GF-D8 (cell line): ENCODE results near the gene PIAS4.
A peak's percentile ranks its signal among the peaks of the same experiment; 100 is the strongest.
"Not testable (repeated sequence)": the region's sequence is repeated elsewhere in the genome, so short reads cannot be mapped to it uniquely, and the experiment has no call there.

Source experiments
- DNase-seq: peaks from one replicate; lab custom pipeline; 2025; lab: John Stamatoyannopoulos, UW

The PIAS4 gene

GRCh38 chr19:4007021-4007835, at the start of gene PIAS4:
Gene PIAS4, plus strand, starts transcription at chr19:4007736. Its CDS starts 25 bp downstream, at chr19:4007761.
- peak; percentile 84 for DNase-seq

GRCh38 chr19:3958836-3959765, 48.4 kb upstream of the PIAS4 start:
- DNase-seq, result no peak

- DNase-seq, result no peak
Observed at GRCh38 chr19:3959766-3960131, 47.8 kb upstream of the PIAS4 start.

GRCh38 chr19:3961007-3961406, 46.5 kb upstream of the PIAS4 start:
- DNase-seq, result no peak

- no peak for DNase-seq
Observed at GRCh38 chr19:3963458-3964255, 43.9 kb upstream of the PIAS4 start.

GRCh38 chr19:3964256-3965194, 43.0 kb upstream of the PIAS4 start:
- no peak for DNase-seq

- DNase-seq, result no peak
Observed at GRCh38 chr19:3966051-3967017, 41.2 kb upstream of the PIAS4 start.

- not testable (repeated sequence) for DNase-seq
Observed at GRCh38 chr19:3967983-3968382, 39.6 kb upstream of the PIAS4 start.

- DNase-seq, result no peak
Observed at GRCh38 chr19:3968556-3969434, 38.7 kb upstream of the PIAS4 start.

- DNase-seq, result no peak
Observed at GRCh38 chr19:3969435-3970312, 37.9 kb upstream of the PIAS4 start.

GRCh38 chr19:3970313-3970807, 37.2 kb upstream of the PIAS4 start:
- DNase-seq, result no peak

GRCh38 chr19:3970808-3971598, 36.5 kb upstream of the PIAS4 start, which contains the start of gene DAPK3:
Gene DAPK3, minus strand, starts transcription at chr19:3971099. Its CDS starts 1,364 bp downstream, at chr19:3969735.
- peak; percentile 87 for DNase-seq

GRCh38 chr19:3975144-3975543, 32.4 kb upstream of the PIAS4 start:
- DNase-seq, result no peak

- no peak for DNase-seq
Observed at GRCh38 chr19:3975637-3976087, 31.9 kb upstream of the PIAS4 start.

- no peak for DNase-seq
Observed at GRCh38 chr19:3976495-3977241, 30.9 kb upstream of the PIAS4 start.
